ENCODE measurements around the gene WAPL. TPM values are rescaled to one million over a fixed set of nuclear protein-coding genes. Genes with fewer than 3 reads are reported as not detected.
A peak's percentile ranks its signal among the peaks of the same experiment; 100 is the strongest.

The WAPL gene
- total RNA-seq, 2 experiments from 2014 or later, result 51.1 to 75.7 TPM

DNA sequence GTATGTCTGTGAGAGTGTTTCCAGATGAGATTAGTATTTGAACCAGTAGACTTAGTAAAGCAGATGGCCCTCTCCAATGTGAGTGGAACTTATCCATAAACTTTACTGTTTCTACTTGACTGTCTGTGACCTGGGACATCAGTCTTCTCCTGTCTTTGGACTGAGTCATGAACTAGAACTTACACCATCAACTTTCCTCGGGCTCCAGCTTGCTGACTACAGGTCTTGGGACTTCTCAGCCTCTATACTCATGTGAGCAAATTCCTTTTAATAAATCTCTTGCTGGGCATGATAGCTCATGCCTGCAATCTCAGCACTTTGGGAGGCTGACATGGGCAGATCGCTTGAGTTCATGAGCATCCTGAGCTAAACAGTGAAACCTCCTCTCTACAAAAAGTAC, 25.7 kb upstream of the WAPL start:
- intact Hi-C loops (cut with micrococcal nuclease; ENCODE audit: unreplicated experiment), result no loop called here
- POLR2A ChIA-PET, result interaction anchor here (0.6 to 1.3 kb wide), 3 partner anchors 12 to 136 kb away, joined by 3 to 4 read pairs (median 4); no protein-coding TSS in a partner anchor
- H3K27ac ChIP-seq (ENCODE audit: low read depth, low read length, poor library complexity, severe bottlenecking), result no peak overlapping the region
- H2AFZ ChIP-seq (ENCODE audit: low read length), result no peak overlapping the region
- no peaks in the 10 kb centered on the region for H4K20me1 ChIP-seq (ENCODE audit: insufficient read depth, low read length)
- CTCF ChIA-PET (ENCODE audit: unreplicated experiment), result no interaction called here
- H3K9me2 ChIP-seq (ENCODE audit: insufficient read depth, low read length), result no peaks in the 10 kb centered on the region
- no peaks in the 10 kb centered on the region for H3K36me3 ChIP-seq (ENCODE audit: insufficient read depth, low read length)
- no peak for DNase-seq (ENCODE audit: low spot score)
- no peak for TF ChIP-seq CTCF (conservative IDR thresholded peaks at IDR 0.05; ENCODE audit: low read length)
- TF ChIP-seq EZH2phosphoT487 (IDR thresholded peaks at IDR 0.05; ENCODE audit: borderline replicate concordance, low read depth, low read length), result no peak
- no peak overlapping the region for H3K4me2 ChIP-seq (ENCODE audit: low read length)
- no peaks in the 10 kb centered on the region for H3K79me2 ChIP-seq (ENCODE audit: insufficient read depth, low read depth, low read length)
- H3K9me3 ChIP-seq (ENCODE audit: low read length), result no peaks in the 10 kb centered on the region
- no peaks in the 10 kb centered on the region for H3K4me1 ChIP-seq (ENCODE audit: insufficient read depth, low read length, poor library complexity, severe bottlenecking)
- H3K4me3 ChIP-seq (ENCODE audit: low read depth, low read length, poor library complexity, severe bottlenecking), result no peak overlapping the region
- no TSS peak for BruUV-seq (replicated peaks)

- no peak overlapping the region for H2AFZ ChIP-seq (ENCODE audit: low read length)
- TF ChIP-seq CTCF (conservative IDR thresholded peaks at IDR 0.05; ENCODE audit: low read length), result no peak
- no peak for TF ChIP-seq EZH2phosphoT487 (IDR thresholded peaks at IDR 0.05; ENCODE audit: borderline replicate concordance, low read depth, low read length)
- no peaks in the 10 kb centered on the region for H3K4me1 ChIP-seq (ENCODE audit: insufficient read depth, low read length, poor library complexity, severe bottlenecking)
- H3K9me2 ChIP-seq (ENCODE audit: insufficient read depth, low read length), result no peaks in the 10 kb centered on the region
- H3K4me2 ChIP-seq (ENCODE audit: low read length), result no peak overlapping the region
- no peak overlapping the region for H3K27ac ChIP-seq (ENCODE audit: low read depth, low read length, poor library complexity, severe bottlenecking)
- BruUV-seq (replicated peaks), result no TSS peak
- H3K4me3 ChIP-seq (ENCODE audit: low read depth, low read length, poor library complexity, severe bottlenecking), result no peak overlapping the region
- intact Hi-C loops (cut with micrococcal nuclease; ENCODE audit: unreplicated experiment), result no loop called here
- DNase-seq (ENCODE audit: low spot score), result no peak
- ChIA-PET POLR2A (no interaction called here), CTCF (ENCODE audit: unreplicated experiment) (no interaction called here)
- no peaks in the 10 kb centered on the region for H4K20me1 ChIP-seq (ENCODE audit: insufficient read depth, low read length)
- no peaks in the 10 kb centered on the region for H3K9me3 ChIP-seq (ENCODE audit: low read length)
- no peaks in the 10 kb centered on the region for H3K79me2 ChIP-seq (ENCODE audit: insufficient read depth, low read depth, low read length)
- no peaks in the 10 kb centered on the region for H3K36me3 ChIP-seq (ENCODE audit: insufficient read depth, low read length)
Observed at GRCh38 chr10:86545101-86545500, 23.5 kb upstream of the WAPL start.

DNA sequence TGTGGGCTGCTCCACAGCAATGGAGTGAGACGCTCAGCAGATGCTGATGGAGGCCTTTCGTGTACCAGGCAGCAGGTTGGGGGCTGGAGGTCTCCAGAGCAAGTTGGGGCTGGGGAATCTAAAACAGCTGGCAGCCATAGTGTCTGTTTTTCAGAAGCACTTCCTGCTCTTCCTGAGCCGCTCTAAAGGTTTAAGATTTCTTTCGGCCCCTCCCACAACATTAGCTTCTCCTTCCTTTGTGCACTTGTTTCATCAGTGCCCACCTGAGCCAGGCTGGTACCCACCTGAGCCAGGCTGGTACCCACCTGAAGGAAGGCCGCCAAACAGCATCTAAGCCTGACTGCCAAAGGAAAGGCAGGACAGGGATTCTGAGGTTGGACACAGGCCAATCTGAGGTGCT, 18.4 kb upstream of the WAPL start:
- CTCF ChIA-PET (ENCODE audit: unreplicated experiment), result no interaction called here
- no peak overlapping the region for H3K4me2 ChIP-seq (ENCODE audit: low read length)
- no peaks in the 10 kb centered on the region for H3K79me2 ChIP-seq (ENCODE audit: insufficient read depth, low read depth, low read length)
- TF ChIP-seq EZH2phosphoT487 (IDR thresholded peaks at IDR 0.05; ENCODE audit: borderline replicate concordance, low read depth, low read length) (no peak), CTCF (conservative IDR thresholded peaks at IDR 0.05; ENCODE audit: low read length) (no peak)
- no peaks in the 10 kb centered on the region for H3K9me3 ChIP-seq (ENCODE audit: low read length)
- no peak overlapping the region for H3K4me3 ChIP-seq (ENCODE audit: low read depth, low read length, poor library complexity, severe bottlenecking)
- peak; percentile 18 for DNase-seq (ENCODE audit: low spot score)
- no peaks in the 10 kb centered on the region for H3K9me2 ChIP-seq (ENCODE audit: insufficient read depth, low read length)
- H2AFZ ChIP-seq (ENCODE audit: low read length), result peak overlapping the region; percentile 73
- POLR2A ChIA-PET, result interaction anchor here (0.6 kb wide), 1 partner anchor 105 kb away, joined by 3 read pairs; no protein-coding TSS in a partner anchor
- intact Hi-C loops (cut with micrococcal nuclease; ENCODE audit: unreplicated experiment), result no loop called here
- H3K36me3 ChIP-seq (ENCODE audit: insufficient read depth, low read length), result no peaks in the 10 kb centered on the region
- no peaks in the 10 kb centered on the region for H4K20me1 ChIP-seq (ENCODE audit: insufficient read depth, low read length)
- BruUV-seq (replicated peaks), result no TSS peak
- peaks cover 5% of the 10 kb centered on the region for H3K4me1 ChIP-seq (ENCODE audit: insufficient read depth, low read length, poor library complexity, severe bottlenecking)
- H3K27ac ChIP-seq (ENCODE audit: low read depth, low read length, poor library complexity, severe bottlenecking), result no peak overlapping the region
